WTC11 (cell line): Measurements from ENCODE around the gene MIPEP.

Experiments used
- NR3C1 ChIP-seq: sonication (generic); formaldehyde crosslinking; conservative IDR thresholded peaks from 2 replicates; pipeline ENCODE4 v1.8.1; 2023; ENCODE audit warnings: low read depth, mild to moderate bottlenecking, missing genetic modification reagents
- TF ChIP-seq, protein P1 (sequence below): fragments of 200-600 bp; IDR thresholded peaks from 2 replicates; pipeline ENCODE4 v1.8.0; 2022; ENCODE audit warnings: antibody characterized with exemption

DNA sequence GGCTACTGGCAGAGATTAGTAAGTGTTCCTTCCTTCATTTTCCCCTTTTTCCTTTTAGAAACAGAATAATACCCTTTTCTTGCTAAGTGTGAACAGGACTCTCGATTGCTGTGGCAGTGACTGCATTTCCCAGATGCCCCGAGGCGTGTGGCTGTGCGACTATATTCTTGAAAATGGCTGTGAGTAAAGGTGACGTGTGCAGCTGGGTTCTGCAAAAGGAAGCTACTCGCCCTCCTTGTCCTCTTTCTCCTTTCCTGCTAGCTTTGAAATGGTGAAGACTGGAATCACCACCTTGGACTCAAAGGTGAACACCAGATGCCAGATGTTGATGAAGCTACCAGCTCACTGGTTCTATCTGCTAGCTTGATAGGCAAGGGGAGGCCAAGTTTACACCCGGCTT is 121.4 kb downstream of the MIPEP start:
- TF ChIP-seq, protein P1, sequence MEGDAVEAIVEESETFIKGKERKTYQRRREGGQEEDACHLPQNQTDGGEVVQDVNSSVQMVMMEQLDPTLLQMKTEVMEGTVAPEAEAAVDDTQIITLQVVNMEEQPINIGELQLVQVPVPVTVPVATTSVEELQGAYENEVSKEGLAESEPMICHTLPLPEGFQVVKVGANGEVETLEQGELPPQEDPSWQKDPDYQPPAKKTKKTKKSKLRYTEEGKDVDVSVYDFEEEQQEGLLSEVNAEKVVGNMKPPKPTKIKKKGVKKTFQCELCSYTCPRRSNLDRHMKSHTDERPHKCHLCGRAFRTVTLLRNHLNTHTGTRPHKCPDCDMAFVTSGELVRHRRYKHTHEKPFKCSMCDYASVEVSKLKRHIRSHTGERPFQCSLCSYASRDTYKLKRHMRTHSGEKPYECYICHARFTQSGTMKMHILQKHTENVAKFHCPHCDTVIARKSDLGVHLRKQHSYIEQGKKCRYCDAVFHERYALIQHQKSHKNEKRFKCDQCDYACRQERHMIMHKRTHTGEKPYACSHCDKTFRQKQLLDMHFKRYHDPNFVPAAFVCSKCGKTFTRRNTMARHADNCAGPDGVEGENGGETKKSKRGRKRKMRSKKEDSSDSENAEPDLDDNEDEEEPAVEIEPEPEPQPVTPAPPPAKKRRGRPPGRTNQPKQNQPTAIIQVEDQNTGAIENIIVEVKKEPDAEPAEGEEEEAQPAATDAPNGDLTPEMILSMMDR: no peak
- TF ChIP-seq NR3C1 (CRISPR knock-in tag): no peak
